ENCODE measurements around the gene ALDH2.

The ALDH2 gene

DNA sequence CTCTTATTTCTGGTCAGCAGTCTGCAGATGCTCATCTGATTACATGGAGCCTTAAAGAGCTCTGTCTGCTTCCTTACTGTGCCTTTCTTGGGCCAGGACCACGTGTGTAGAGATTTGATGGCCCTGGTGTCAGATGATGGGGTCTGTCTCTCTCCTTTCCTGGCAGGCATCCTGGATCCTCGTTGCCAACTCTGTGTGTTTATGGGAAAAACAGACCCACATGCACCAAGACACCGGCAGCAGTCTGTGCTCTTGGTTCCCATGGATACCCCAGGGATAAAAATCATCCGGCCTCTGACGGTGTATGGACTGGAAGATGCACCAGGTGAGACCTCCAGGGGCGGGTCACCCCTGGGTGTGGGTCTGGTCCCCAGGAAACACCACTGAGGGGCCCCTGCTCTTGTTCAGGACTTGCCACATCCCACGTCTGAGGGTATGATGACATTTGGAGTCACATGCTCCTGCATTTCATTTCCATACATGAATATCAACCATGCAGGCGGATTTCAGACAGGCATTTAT, 18.5 kb upstream of the ALDH2 start:
- Mint-ChIP-seq H3K4me3 (no peak overlapping the region), H3K27ac (ENCODE audit: low read depth) (no peak overlapping the region), H3K27me3 (no peaks in the 10 kb centered on the region), H3K9me3 (no peaks in the 10 kb centered on the region), H3K4me1 (no peaks in the 10 kb centered on the region), H3K36me3 (ENCODE audit: insufficient read depth) (peaks cover 18% of the 10 kb centered on the region)
- DNase-seq (ENCODE audit: low spot score in 2 of 2) (no peak), ATAC-seq (replicated peaks; ENCODE audit: extremely low read depth, poor library complexity, severe bottlenecking) (no peak)

DNA sequence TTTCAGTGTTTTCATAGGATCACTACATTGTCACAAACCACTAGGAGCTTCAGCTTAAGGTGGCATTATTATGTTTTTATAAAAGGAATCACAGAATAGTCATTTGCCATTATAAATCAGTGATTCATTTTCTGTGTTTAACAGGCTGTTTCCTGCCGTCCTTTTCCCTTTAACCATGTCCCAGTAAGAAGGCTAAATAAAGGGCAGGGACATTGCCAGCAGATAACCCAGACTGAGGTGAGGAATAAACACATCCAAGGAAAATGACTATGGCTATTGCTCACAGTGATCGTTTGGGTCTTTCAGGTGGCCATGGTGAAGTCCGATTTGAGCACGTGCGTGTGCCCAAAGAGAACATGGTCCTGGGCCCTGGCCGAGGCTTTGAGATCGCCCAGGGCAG, 17.9 kb upstream of the ALDH2 start:
- Mint-ChIP-seq H3K4me1 (no peaks in the 10 kb centered on the region), H3K27me3 (no peaks in the 10 kb centered on the region), H3K9me3 (no peaks in the 10 kb centered on the region), H3K36me3 (ENCODE audit: insufficient read depth) (peaks cover 22% of the 10 kb centered on the region), H3K27ac (ENCODE audit: low read depth) (peak overlapping the region; percentile 16), H3K4me3 (no peak overlapping the region)
- ATAC-seq (replicated peaks; ENCODE audit: extremely low read depth, poor library complexity, severe bottlenecking) (no peak), DNase-seq (ENCODE audit: low spot score in 2 of 2) (no peak)

DNA sequence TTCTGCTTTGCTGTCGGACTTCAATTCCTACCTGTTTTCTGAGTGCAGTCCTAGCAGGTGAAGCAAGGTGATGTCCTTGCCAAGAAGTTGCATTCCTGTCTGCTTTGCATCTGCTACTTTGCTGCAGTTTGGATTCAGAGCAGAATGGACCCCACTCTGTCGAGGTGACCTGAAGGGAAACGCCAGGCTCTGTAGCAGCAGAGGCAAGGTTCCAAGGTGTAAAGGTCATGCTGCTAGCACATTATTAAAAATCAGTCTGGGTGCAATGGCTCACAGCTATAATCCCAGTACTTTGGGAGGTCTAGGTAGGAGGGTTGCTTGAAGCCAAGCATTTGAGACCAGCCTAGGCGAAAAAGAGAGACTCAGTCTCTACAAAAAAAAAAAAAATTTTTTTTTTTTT, 17.3 kb upstream of the ALDH2 start:
- Mint-ChIP-seq H3K4me3 (no peak overlapping the region), H3K4me1 (no peaks in the 10 kb centered on the region), H3K27ac (ENCODE audit: low read depth) (no peak overlapping the region), H3K27me3 (no peaks in the 10 kb centered on the region), H3K9me3 (no peaks in the 10 kb centered on the region), H3K36me3 (ENCODE audit: insufficient read depth) (peaks cover 22% of the 10 kb centered on the region)
- no peak for DNase-seq (ENCODE audit: low spot score in 2 of 2)
- ATAC-seq (replicated peaks; ENCODE audit: extremely low read depth, poor library complexity, severe bottlenecking), result no peak

DNA sequence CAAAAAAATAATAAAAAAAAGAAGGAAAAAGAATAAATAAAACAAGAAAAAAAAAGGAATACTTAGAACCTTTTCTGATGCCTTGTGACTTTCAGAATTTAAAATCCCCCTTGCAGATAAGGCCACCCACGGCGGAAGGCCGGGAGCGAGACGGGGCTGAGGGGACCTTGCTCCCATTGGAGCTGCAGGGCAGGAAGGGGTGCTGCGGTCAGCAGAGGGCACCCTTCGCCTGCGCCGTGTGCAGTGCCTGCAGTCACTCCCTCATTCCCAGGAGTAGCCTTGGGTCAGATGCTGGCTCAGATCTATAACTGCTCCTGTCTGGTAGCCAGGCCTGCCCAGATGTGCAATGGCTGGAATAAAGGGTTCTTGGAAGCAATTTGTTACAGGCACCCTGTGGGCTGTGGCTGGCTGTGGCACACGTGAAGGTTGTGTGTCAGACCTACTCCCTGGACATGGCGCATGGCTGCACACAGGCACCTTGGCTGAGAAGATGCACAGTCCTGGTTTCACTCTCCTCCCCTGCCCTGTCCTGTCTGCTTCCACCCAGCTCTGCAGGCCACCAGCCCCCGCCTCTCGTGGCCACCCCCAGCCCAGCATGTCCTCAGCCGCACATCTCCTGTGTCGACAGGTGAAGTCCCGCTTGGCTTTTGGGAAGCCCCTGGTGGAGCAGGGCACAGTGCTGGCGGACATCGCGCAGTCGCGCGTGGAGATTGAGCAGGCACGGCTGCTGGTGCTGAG, 13.4 kb upstream of the ALDH2 start:
- Mint-ChIP-seq H3K9me3 (no peaks in the 10 kb centered on the region), H3K4me3 (no peak overlapping the region), H3K27me3 (no peaks in the 10 kb centered on the region), H3K27ac (ENCODE audit: low read depth) (peak overlapping the region; percentile 51), H3K4me1 (no peaks in the 10 kb centered on the region), H3K36me3 (ENCODE audit: insufficient read depth) (peaks cover 11% of the 10 kb centered on the region)
- ATAC-seq (replicated peaks; ENCODE audit: extremely low read depth, poor library complexity, severe bottlenecking) (no peak), DNase-seq (ENCODE audit: low spot score in 2 of 2) (no peak)

DNA sequence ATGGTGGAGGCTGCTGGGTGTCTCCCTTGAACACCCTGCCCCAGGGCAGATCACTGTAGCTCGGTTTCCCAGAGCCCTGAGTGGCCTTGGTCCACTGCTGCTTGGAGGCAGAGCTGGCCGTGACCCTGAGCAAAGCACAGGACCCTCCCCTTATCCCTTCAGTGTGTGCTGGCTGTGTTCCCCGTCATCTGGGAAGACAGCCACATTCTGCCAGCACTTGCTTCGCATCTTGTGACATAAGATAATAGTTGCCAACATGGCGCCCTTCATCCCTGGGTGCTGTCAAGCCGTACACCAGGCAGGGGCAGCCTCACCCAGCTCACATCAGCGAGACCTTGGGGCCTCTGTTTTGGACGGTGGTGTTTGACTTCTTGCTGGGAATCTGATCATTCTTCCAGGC, 12.1 kb upstream of the ALDH2 start:
- H3K27me3 Mint-ChIP-seq, result no peaks in the 10 kb centered on the region
- no peaks in the 10 kb centered on the region for H3K4me1 Mint-ChIP-seq
- DNase-seq (ENCODE audit: low spot score in 2 of 2) (no peak), ATAC-seq (replicated peaks; ENCODE audit: extremely low read depth, poor library complexity, severe bottlenecking) (no peak)
- peaks cover 8% of the 10 kb centered on the region for H3K36me3 Mint-ChIP-seq (ENCODE audit: insufficient read depth)
- H3K27ac Mint-ChIP-seq (ENCODE audit: low read depth), result no peak overlapping the region
- H3K9me3 Mint-ChIP-seq, result no peaks in the 10 kb centered on the region
- H3K4me3 Mint-ChIP-seq, result no peak overlapping the region

DNA sequence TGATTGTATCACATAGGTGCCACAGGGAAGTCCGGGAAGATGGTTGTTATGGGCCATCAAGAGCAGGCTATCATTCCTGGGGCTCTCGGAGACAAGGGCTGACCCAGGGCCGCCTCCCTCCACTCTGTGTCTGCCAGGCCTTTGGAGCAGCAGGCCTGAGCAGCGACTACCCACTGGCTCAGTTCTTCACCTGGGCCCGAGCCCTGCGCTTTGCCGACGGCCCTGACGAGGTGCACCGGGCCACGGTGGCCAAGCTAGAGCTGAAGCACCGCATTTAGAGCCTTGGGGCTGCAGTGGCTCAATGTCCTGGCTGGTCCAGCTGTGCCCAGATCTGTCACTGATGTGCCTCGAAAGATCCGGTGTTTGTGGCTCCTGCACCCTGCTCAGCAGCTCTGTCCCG, 10.5 kb upstream of the ALDH2 start:
- Mint-ChIP-seq H3K4me3 (no peak overlapping the region), H3K36me3 (ENCODE audit: insufficient read depth) (peaks cover 8% of the 10 kb centered on the region), H3K4me1 (no peaks in the 10 kb centered on the region), H3K27ac (ENCODE audit: low read depth) (no peak overlapping the region), H3K9me3 (no peaks in the 10 kb centered on the region), H3K27me3 (peaks cover 6% of the 10 kb centered on the region)
- ATAC-seq (replicated peaks; ENCODE audit: extremely low read depth, poor library complexity, severe bottlenecking), result no peak
- no peak for DNase-seq (ENCODE audit: low spot score in 2 of 2)

DNA sequence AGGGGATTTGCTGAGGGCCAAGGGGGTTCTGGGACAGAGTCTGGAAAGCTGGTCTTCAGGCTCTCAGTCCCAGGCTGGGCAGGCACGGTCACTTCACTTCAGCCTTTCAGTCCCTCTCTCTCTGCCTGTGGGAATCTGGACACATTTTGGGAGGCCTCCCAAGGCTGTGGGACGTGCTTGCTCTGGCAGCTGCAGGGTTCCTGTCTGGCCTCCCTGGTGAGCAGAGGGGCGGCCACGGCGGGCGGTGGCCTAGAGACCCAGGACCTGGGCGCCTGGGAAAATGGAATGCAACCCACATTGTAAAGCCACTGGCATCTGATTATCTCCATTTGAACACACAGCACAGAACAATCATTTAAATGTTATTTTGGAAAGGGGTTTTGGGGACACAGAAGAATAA, 10.1 kb upstream of the ALDH2 start:
- DNase-seq (ENCODE audit: low spot score in 2 of 2), result no peak
- Mint-ChIP-seq H3K4me1 (no peaks in the 10 kb centered on the region), H3K27me3 (peaks cover 11% of the 10 kb centered on the region), H3K27ac (ENCODE audit: low read depth) (peak overlapping the region; percentile 29), H3K4me3 (no peak overlapping the region), H3K36me3 (ENCODE audit: insufficient read depth) (peaks cover 8% of the 10 kb centered on the region), H3K9me3 (no peaks in the 10 kb centered on the region)
- ATAC-seq (replicated peaks; ENCODE audit: extremely low read depth, poor library complexity, severe bottlenecking), result no peak

DNA sequence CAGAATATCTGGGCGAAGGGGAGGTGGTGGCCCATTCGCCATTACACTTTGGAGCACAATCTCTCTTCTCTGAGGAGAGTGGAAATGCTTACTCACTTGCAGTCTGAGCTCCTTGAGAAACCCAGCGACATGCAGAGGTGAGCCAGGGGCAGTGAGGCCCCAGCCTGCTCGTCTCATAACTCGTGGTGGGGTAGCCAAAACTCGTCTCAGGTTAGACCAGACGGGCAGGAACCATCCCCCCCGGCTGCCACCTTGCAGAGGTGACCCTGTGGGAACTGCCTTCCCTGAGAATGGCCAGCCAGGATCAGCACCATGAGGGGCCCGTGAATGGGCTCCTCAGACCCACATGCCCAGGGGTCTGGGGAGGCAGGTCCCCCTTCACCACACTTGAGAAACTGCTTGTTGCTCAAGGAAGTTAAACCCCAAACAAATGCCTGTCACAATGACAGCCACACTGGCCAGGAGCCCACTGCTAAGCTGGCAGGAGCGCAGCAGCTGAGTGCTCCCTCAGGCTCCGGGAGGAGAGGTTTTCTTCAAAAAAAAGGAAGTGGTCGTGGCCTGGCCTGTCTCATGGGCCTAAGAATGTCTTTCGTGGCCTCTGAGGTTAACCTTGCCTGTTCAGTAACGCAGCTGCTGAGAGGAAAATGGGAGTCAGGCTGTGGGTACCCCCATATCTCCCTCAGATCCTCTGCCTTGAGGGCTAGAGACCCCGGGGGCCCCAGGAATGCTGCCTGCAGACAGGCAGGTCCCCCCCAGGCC, 9.2 kb upstream of the ALDH2 start:
- no peak for DNase-seq (ENCODE audit: low spot score in 2 of 2)
- Mint-ChIP-seq H3K4me1 (no peaks in the 10 kb centered on the region), H3K9me3 (no peaks in the 10 kb centered on the region), H3K27ac (ENCODE audit: low read depth) (peak overlapping the region; percentile 29), H3K4me3 (no peak overlapping the region), H3K36me3 (ENCODE audit: insufficient read depth) (peaks cover 8% of the 10 kb centered on the region), H3K27me3 (peaks cover 18% of the 10 kb centered on the region)
- ATAC-seq (replicated peaks; ENCODE audit: extremely low read depth, poor library complexity, severe bottlenecking), result no peak

DNA sequence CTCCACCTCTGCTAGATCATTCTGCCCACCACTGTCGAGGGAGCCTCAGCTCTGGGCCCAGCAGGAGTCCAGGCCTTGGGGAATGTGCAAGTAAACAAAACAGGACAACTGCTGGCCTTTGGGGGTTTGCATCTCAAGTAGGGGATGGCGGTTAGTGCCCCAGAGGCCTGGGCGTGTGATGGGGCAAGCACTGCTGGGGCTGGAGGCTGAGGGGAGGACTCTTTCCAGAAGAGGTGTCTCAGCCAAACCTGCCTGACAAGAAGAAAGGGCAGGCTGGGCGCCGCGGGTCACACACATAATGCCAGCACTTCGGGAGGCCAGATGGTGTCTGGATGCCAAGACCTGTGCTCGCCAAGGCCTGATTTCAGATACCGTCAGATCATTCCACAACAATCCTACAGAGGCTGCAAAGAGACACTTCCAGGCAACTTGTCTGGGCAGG, 8.6 kb upstream of the ALDH2 start:
- DNase-seq (ENCODE audit: low spot score in 2 of 2), result no peak
- no peak for ATAC-seq (replicated peaks; ENCODE audit: extremely low read depth, poor library complexity, severe bottlenecking)
- Mint-ChIP-seq H3K4me3 (no peak overlapping the region), H3K4me1 (no peaks in the 10 kb centered on the region), H3K27me3 (peaks cover 19% of the 10 kb centered on the region), H3K9me3 (no peaks in the 10 kb centered on the region), H3K36me3 (ENCODE audit: insufficient read depth) (peaks cover 8% of the 10 kb centered on the region), H3K27ac (ENCODE audit: low read depth) (peak overlapping the region; percentile 29)

DNA sequence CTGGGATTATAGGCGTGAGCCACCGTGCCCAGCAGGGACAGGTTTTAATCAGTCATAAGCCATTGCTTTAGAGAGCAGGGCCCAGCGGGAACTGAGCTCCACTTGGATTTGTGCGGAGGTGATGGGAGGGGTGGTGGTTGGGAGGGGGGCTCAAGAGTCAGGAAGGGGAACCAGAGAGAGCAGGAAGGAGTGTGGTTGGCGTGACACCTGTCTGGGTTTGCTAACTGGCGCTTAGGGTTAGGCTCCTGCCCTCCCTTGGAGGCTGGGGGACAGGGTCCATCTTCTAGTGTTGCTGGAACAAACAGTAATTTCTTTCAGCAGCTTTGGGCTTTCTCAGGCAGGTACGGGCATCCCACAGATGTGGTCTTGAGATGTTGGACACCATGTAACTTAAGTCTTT, 7.5 kb upstream of the ALDH2 start:
- H3K4me3 Mint-ChIP-seq, result no peak overlapping the region
- H3K36me3 Mint-ChIP-seq (ENCODE audit: insufficient read depth), result peaks cover 4% of the 10 kb centered on the region
- ATAC-seq (replicated peaks; ENCODE audit: extremely low read depth, poor library complexity, severe bottlenecking) (no peak), DNase-seq (ENCODE audit: low spot score in 2 of 2) (no peak)
- no peaks in the 10 kb centered on the region for H3K4me1 Mint-ChIP-seq
- H3K9me3 Mint-ChIP-seq, result no peaks in the 10 kb centered on the region
- H3K27ac Mint-ChIP-seq (ENCODE audit: low read depth), result no peak overlapping the region
- H3K27me3 Mint-ChIP-seq, result peaks cover 30% of the 10 kb centered on the region

DNA sequence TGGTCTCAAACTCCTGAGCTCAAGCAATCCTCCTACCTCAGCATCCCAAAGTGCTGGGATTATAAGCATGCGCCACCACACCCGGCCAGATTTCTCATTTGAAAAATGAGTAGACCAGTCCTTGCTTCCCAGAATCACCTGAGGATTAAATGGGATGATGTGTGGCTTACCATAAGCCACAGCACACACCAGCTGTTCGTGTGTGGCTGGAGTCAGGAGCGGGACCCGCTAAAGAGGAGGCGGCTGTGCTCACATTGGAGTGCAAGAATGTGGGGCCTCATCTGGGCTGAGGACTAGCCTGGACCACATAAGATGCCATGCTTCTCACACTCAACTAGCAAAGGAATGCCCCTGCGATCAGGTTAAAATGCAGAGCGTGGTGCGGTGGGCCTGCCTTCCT, 6.7 kb upstream of the ALDH2 start:
- Mint-ChIP-seq H3K9me3 (no peaks in the 10 kb centered on the region), H3K27me3 (peaks cover 38% of the 10 kb centered on the region), H3K4me3 (no peak overlapping the region), H3K27ac (ENCODE audit: low read depth) (no peak overlapping the region), H3K4me1 (no peaks in the 10 kb centered on the region), H3K36me3 (ENCODE audit: insufficient read depth) (peaks cover 4% of the 10 kb centered on the region)
- DNase-seq (ENCODE audit: low spot score in 2 of 2), result no peak
- no peak for ATAC-seq (replicated peaks; ENCODE audit: extremely low read depth, poor library complexity, severe bottlenecking)

DNA sequence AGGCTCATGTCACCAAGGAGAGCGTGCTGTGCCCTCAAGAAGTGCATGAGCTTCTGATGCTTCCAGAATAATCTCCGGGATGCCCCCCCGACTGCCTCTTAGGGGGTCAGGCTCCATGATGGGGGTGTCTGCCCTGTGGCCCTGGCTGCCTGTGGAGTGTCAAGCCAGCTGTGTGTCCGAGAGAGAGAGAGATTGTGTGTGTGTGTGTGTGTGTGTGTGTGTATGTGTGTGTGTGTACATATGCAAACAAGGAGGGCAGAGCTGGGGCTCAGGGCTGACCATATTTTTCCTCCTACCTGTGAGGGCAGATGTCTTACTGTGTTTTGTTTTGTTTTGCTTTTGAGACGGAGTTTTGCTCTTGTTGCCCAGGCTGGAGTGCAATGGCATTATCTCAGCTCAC, 5.6 kb upstream of the ALDH2 start:
- Mint-ChIP-seq H3K27ac (ENCODE audit: low read depth) (no peak overlapping the region), H3K27me3 (peaks cover 49% of the 10 kb centered on the region), H3K4me1 (peaks cover 1% of the 10 kb centered on the region), H3K9me3 (no peaks in the 10 kb centered on the region), H3K36me3 (ENCODE audit: insufficient read depth) (peaks cover 4% of the 10 kb centered on the region), H3K4me3 (no peak overlapping the region)
- no peak for ATAC-seq (replicated peaks; ENCODE audit: extremely low read depth, poor library complexity, severe bottlenecking)
- no peak for DNase-seq (ENCODE audit: low spot score in 2 of 2)

DNA sequence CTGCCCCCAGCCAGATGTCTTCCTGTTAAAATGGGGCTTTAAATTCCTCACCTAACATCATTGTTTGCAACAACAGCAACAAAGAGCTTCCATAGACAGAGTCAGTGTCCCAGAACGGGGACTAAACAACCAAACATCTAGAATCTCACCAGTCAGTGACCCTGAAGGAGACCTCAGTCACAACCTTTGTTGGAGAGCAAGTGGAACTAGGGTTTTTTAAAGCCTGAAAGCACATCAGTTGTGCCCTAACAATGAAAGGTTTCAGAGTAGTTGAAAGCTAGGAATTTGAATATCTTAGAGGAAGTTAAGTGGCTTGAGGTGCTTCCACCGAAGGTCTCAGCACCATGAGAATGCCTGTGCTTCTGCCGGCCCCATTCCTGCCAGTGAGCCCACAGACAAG, 5.0 kb upstream of the ALDH2 start:
- ATAC-seq (replicated peaks; ENCODE audit: extremely low read depth, poor library complexity, severe bottlenecking) (no peak), DNase-seq (ENCODE audit: low spot score in 2 of 2) (no peak)
- Mint-ChIP-seq H3K36me3 (ENCODE audit: insufficient read depth) (peaks cover 4% of the 10 kb centered on the region), H3K27ac (ENCODE audit: low read depth) (no peak overlapping the region), H3K4me1 (peaks cover 6% of the 10 kb centered on the region), H3K9me3 (no peaks in the 10 kb centered on the region), H3K4me3 (no peak overlapping the region), H3K27me3 (peaks cover 55% of the 10 kb centered on the region)

Data from central memory CD8-positive, alpha-beta T cell (primary cell).